ENCODE measurements around the gene FOXN1.
A peak's percentile ranks its signal among the peaks of the same experiment; 100 is the strongest.

Gene FOXN1

DNA sequence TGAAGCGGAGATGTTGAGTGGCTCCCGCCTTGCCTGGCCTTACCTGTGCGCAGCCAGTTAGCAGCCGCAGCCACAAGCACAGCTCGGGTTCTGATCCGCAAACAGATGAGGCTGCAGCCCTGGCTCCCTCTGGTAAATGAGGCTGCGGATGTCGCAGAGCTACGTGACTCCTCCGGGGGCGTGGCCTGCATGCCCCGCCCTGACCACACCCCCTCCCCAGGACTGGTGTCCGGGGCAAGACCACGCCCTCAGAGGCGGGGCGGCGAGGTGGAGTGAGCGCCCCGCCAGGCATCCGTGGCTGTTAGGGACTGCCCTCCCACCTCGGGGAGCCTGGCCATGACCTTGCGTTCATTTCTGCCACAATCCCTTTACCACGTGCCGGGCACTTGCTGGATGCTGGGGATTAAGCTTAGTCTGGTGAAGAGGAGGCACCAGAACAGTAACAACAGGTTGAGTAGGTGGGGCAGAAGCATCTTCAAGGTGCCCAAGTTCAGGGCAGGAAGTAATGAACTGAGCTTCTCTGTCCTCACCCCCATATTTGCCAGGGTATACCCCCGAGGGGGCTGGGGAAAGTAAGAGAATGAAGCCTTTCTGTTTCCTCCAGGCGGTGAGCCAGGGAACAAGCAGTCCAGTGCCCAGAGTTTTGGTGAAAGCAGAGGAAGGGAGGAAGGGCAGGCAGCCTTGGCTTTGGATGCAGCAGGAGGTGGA lies 70.8 kb downstream of the FOXN1 start, which contains the start of gene ALDOC:
Gene ALDOC, minus strand, starts transcription at position 138 of the 708 bp plus-strand sequence. CDS start 1,363 bp downstream, outside the sequence.
- DNase-seq: peak; percentile 98

GRCh38 chr17:28577466-28577824 lies 71.3 kb downstream of the FOXN1 start:
- DNase-seq: no peak

GRCh38 chr17:28578246-28579195 lies 72.4 kb downstream of the FOXN1 start:
- DNase-seq: no peak

GRCh38 chr17:28579526-28579925 lies 73.4 kb downstream of the FOXN1 start:
- DNase-seq: no peak

GRCh38 chr17:28580959-28581358 lies 74.8 kb downstream of the FOXN1 start:
- DNase-seq: no peak

DNA sequence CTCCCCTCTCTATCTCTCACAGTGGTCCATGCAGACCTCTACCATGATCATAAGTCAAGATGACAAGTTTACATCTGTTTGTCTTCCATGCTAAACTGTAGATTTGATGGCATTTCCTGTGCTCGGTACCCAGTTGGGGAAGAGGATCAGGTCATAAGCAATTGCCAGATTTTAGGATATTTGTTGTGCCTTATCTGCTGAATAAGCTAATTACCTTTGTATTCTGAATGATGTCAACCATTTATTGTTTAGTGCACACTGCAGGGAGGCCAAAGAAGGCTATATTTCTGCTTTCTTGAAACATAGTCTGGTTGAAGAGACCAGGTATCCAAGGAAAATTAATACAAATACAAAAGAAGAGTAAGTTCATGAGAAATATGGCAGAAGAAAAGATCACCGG lies 76.4 kb downstream of the FOXN1 start:
- DNase-seq: no peak

DNA sequence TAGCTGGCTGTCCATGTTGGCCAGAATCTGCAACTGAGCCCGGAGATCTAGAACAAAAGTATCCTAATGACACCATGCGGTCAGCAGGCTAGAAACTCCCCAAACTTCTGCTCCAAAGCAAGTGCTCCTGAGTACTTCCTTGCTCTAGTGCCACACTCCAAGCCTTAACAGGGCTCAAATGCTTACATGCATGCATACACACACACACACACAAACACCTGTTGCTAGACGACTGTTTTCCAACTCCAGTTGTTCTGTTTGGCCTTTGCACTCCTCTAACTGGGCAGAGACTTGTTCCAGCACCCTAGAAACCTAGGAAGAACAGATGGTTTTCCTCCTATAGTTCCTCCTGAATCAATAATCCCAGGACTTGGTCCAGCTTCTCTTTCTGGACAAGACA lies 78.3 kb downstream of the FOXN1 start:
- no peak for DNase-seq

DNA sequence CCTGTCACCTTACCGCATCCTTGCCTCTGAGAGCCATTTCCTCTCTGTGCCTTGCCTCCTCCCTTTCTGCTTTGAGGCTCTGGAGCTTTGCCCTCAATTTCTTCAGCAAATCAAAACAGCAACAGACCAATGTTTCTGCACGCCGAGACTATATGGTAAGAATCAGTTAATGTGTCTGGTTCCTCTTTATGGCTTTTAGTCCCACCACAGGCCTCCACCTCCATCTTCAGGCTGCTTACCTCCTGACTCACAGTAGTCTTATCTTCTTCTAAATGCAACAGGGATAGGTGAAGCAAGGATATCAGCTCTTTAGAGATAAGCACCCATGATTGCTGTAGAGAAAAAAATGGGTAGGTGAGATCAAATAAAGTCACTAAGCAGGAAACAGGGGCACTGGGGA lies 79.7 kb downstream of the FOXN1 start:
- DNase-seq: no peak
